Measurements from ENCODE around the gene IPO11. TPM values are rescaled to one million over a fixed set of nuclear protein-coding genes. Genes with fewer than 3 reads are reported as not detected.
"Not testable (repeated sequence)": the region's sequence is repeated elsewhere in the genome, so short reads cannot be mapped to it uniquely, and the experiment has no call there.

Gene IPO11
- total and polyA plus RNA-seq, 8 donors: 27.0 to 42.6 (median 37.7) TPM

DNA sequence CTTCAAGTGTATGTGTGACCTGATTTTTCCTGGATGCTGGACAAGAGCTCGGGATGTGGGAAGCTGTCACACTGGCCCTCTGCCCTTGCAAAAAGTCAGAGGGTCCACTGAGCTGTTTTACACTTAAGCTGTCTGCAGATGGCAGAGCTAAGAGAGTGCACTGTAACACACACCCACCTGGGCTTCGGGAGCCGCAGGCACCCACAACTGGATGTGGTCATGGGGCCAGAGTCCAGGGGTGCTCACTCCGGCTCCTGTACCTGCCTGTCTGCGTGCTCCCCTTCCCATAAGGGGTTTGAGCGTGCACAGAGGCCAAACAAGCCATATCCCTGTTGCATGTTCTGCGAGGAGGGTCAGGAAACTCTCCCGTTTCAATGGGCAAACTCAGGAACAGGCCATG, 248.6 kb downstream of the IPO11 start:
- DNase-seq: no peak
- intact Hi-C loops (cut with DNase I): no loop called here
- ATAC-seq: no peak
- no peaks in the 10 kb centered on the region for H3K4me1 ChIP-seq
- H3K4me3 ChIP-seq: no peak overlapping the region
- peaks cover 0 to 8% of the 10 kb centered on the region in 2 donors for H3K9me3 ChIP-seq
- H3K36me3 ChIP-seq: no peaks in the 10 kb centered on the region
- H3K27me3 ChIP-seq: no peaks in the 10 kb centered on the region
- H3K27ac ChIP-seq: no peak overlapping the region
- TF ChIP-seq, protein P1, sequence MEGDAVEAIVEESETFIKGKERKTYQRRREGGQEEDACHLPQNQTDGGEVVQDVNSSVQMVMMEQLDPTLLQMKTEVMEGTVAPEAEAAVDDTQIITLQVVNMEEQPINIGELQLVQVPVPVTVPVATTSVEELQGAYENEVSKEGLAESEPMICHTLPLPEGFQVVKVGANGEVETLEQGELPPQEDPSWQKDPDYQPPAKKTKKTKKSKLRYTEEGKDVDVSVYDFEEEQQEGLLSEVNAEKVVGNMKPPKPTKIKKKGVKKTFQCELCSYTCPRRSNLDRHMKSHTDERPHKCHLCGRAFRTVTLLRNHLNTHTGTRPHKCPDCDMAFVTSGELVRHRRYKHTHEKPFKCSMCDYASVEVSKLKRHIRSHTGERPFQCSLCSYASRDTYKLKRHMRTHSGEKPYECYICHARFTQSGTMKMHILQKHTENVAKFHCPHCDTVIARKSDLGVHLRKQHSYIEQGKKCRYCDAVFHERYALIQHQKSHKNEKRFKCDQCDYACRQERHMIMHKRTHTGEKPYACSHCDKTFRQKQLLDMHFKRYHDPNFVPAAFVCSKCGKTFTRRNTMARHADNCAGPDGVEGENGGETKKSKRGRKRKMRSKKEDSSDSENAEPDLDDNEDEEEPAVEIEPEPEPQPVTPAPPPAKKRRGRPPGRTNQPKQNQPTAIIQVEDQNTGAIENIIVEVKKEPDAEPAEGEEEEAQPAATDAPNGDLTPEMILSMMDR (IDR thresholded peaks at IDR 0.05): no peak

DNA sequence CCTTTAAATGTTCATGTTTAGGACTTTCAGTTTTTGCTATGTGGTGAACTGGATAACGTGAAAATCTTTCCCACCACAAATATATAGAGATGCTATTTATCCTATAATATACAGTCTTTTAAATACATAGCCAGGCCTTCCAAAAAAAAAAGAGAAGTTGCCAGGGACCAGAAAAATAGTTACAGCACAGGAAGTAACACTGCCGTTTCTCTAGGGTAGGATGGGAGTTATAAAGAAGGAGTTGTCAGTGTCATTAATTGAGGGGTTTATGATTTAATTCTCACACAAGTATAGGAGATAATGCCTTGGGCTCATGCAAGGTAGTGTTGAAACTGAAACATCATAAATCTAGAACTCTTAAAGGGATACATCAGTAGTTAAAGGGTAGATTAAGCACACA, 250.0 kb downstream of the IPO11 start:
- H3K4me3 ChIP-seq: no peak overlapping the region
- DNase-seq: no peak
- no peaks in the 10 kb centered on the region for H3K27me3 ChIP-seq

DNA sequence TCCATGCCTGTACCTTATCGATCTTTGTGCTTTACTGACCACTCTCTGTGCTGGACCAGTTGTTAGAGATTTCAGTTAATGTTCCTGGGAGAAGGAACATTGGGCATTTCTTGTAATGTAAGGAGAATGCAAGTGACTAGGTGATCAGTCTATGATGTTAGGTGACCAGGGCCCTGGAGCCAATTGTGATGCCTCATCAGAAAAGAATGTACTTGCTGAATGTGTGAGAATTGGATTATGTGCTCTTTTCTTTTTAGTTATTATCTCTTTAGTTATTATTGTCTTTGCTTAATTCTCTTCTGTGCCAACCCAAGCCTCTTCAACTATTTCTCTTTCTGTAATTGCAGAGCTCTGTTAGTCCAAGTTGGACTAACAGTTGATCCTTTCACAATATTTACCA, 258.9 kb downstream of the IPO11 start:
- intact Hi-C loops (cut with DNase I): no loop called here
- no peaks in the 10 kb centered on the region for H3K4me1 ChIP-seq
- peaks cover 0 to 6% of the 10 kb centered on the region in 2 donors for H3K9me3 ChIP-seq
- TF ChIP-seq, protein P1 (IDR thresholded peaks at IDR 0.05): no peak
- H3K4me3 ChIP-seq: no peak overlapping the region
- H3K27ac ChIP-seq: no peak overlapping the region
- H3K36me3 ChIP-seq: no peaks in the 10 kb centered on the region
- ATAC-seq (no peak), DNase-seq (no peak)
- H3K27me3 ChIP-seq: no peaks in the 10 kb centered on the region

More for the DNA sequence above, 250.0 kb downstream of the IPO11 start:
- TF ChIP-seq, protein P1 (IDR thresholded peaks at IDR 0.05): no peak
- no peak overlapping the region for H3K27ac ChIP-seq
- H3K4me1 ChIP-seq: no peaks in the 10 kb centered on the region
- ATAC-seq: no peak
- intact Hi-C loops (cut with DNase I): no loop called here
- H3K9me3 ChIP-seq: peaks cover 0 to 8% of the 10 kb centered on the region in 2 donors
- no peaks in the 10 kb centered on the region for H3K36me3 ChIP-seq

DNA sequence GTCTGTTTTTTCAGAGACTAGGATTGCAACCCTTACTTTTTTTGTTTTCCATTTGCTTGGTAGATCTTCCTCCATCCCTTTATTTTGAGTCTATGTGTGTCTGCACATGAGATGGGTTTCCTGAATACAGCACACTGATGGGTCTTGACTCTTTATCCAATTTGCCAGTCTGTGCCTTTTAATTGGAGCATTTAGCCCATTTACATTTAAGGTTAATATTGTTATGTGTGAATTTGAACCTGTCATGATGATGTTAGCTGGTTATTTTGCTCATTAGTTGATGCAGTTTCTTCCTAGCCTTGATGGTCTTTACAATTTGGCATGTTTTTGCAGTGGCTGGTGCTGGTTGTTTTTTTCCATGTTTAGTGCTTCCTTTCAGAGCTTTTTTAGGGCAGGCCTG, 264.0 kb downstream of the IPO11 start:
- H3K36me3 ChIP-seq; H3K4me3 ChIP-seq; H3K27ac ChIP-seq; DNase-seq; H3K27me3 ChIP-seq; H3K4me1 ChIP-seq; ATAC-seq; intact Hi-C loops (cut with DNase I): not testable (repeated sequence)
- H3K9me3 ChIP-seq: peaks cover 0 to 25% of the 10 kb centered on the region in 2 donors

Other genes starting within 250 kb of the IPO11 start
- gene KIF2A, start 106.6 kb upstream of the IPO11 start, total RNA-seq: 10 to 100 TPM; 26.3 to 28.1 TPM
- 10 to 100 TPM; 40.2 to 48.3 (median 44.1) TPM for gene KIF2A, start 106.6 kb upstream of the IPO11 start, polyA plus RNA-seq (ENCODE audit: insufficient read length in 6 of 6)
- 10 to 100 TPM; 19.7 to 28.4 TPM for gene DIMT1, start 8.9 kb upstream of the IPO11 start, total RNA-seq
- gene DIMT1, start 8.9 kb upstream of the IPO11 start, polyA plus RNA-seq (ENCODE audit: insufficient read length in 6 of 6): 10 to 100 TPM; 31.6 to 39.7 (median 36.7) TPM
- 1 to 10 TPM; 1.1 to 5.7 TPM for gene LRRC70, start 166.1 kb downstream of the IPO11 start, total RNA-seq
- 10 to 100 TPM in 3 of 6 donors, 1 to 10 TPM in 3; 7.5 to 11.8 (median 9.1) TPM for gene LRRC70, start 166.1 kb downstream of the IPO11 start, polyA plus RNA-seq (ENCODE audit: insufficient read length in 6 of 6)

Measured in left lung (tissue), 10 donors.